NCI-H510A (cell line): ENCODE results near the gene PLCH1.
A peak's percentile ranks its signal among the peaks of the same experiment; 100 is the strongest.

Experiments used
- DNase-seq: peaks from one replicate; lab custom pipeline; 2025; lab: John Stamatoyannopoulos, UW

The PLCH1 gene

GRCh38 chr3:155605571-155605970 lies 139.3 kb downstream of the PLCH1 start:
- no peak for DNase-seq

GRCh38 chr3:155604967-155605366 lies 139.9 kb downstream of the PLCH1 start:
- DNase-seq, result no peak

- DNase-seq, result no peak
These were observed 140.7 kb downstream of the PLCH1 start for GRCh38 chr3:155604126-155604525.

- no peak for DNase-seq
These were observed 141.6 kb downstream of the PLCH1 start for GRCh38 chr3:155603302-155603701.

- no peak for DNase-seq
These were observed 142.6 kb downstream of the PLCH1 start for GRCh38 chr3:155602307-155602706.

- DNase-seq, result no peak
These were observed 146.2 kb downstream of the PLCH1 start for GRCh38 chr3:155598671-155599070.

- DNase-seq, result no peak
These were observed 148.3 kb downstream of the PLCH1 start for GRCh38 chr3:155596615-155597014.

- no peak for DNase-seq
These were observed 149.5 kb downstream of the PLCH1 start for GRCh38 chr3:155595371-155595770.

- DNase-seq, result no peak
These were observed 150.2 kb downstream of the PLCH1 start for GRCh38 chr3:155594526-155595187.

GRCh38 chr3:155587581-155587980 lies 157.3 kb downstream of the PLCH1 start:
- DNase-seq, result no peak

GRCh38 chr3:155585384-155585783 lies 159.5 kb downstream of the PLCH1 start:
- no peak for DNase-seq

GRCh38 chr3:155581579-155581978 lies 163.3 kb downstream of the PLCH1 start:
- no peak for DNase-seq

- no peak for DNase-seq
These were observed 172.8 kb downstream of the PLCH1 start for GRCh38 chr3:155572085-155572484.

- DNase-seq, result no peak
These were observed 176.6 kb downstream of the PLCH1 start for GRCh38 chr3:155568295-155568694.

- DNase-seq, result no peak
These were observed 184.3 kb downstream of the PLCH1 start for GRCh38 chr3:155560594-155560993.

- DNase-seq, result peak; percentile 9
These were observed 184.7 kb downstream of the PLCH1 start for GRCh38 chr3:155560135-155560534.

- no peak for DNase-seq
These were observed 188.3 kb downstream of the PLCH1 start for GRCh38 chr3:155556531-155556930.

GRCh38 chr3:155555479-155556060 lies 189.3 kb downstream of the PLCH1 start:
- no peak for DNase-seq

GRCh38 chr3:155554777-155555451 lies 190.0 kb downstream of the PLCH1 start:
- DNase-seq, result no peak

GRCh38 chr3:155553780-155554179 lies 191.1 kb downstream of the PLCH1 start:
- DNase-seq, result no peak

GRCh38 chr3:155553326-155553725 lies 191.5 kb downstream of the PLCH1 start:
- no peak for DNase-seq

- no peak for DNase-seq
These were observed 194.5 kb downstream of the PLCH1 start for GRCh38 chr3:155550391-155550790.

- no peak for DNase-seq
These were observed 195.8 kb downstream of the PLCH1 start for GRCh38 chr3:155549087-155549486.
